ENCODE results near the gene MAP2K3. TPM values are rescaled to one million over a fixed set of nuclear protein-coding genes. Genes with fewer than 3 reads are reported as not detected.
A peak's percentile ranks its signal among the peaks of the same experiment; 100 is the strongest.

Gene MAP2K3
- total RNA-seq, 1 experiment from 2014 or later: 27.5 TPM

DNA sequence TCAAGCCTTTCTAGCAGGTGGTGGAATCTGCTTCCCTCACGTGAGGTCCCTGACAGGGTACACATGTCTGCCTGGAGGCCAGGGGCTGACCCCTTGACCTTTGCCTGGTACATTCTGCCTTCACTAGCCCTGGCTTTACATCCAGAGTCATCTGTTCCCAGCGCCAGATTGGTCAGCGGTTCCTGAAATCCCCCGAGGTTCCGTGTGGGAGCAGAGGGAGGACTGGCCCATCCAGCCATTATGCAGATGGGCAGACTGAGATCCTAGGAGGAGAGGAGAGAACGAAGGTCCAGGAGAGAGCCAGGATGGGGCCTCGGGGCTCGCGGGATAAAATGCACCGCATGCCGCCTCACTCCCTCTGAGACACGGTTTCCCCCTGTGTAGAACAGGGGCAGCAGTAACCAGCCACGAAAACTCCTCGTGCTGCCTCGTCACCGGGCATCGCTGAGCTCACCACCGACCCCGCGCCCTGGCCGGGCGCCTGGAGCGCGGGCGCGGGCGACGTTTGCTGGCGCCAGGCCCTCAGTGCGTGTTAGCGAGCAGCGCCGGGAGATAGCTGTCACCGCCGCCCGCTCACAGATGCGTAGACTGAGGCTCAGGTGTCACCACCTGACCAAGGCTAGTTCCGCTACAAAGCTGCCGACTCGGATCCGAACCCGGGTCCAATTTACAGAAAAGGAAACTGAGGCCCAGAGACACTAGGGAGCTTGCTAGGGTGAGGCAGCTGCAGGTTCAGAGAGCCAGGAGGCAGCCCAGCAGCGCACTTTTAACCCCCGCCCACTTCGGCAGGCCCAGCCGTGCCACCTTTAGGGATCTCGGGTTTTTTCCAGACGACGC lies 811 bp upstream of the MAP2K3 start:
- DNase-seq: peak; percentile 68
- peak overlapping the region; percentile 50 for H3K4me3 ChIP-seq (ENCODE audit: insufficient read depth, low read depth, low read length)
- no peaks in the 10 kb centered on the region; the same call in 1 of the 2 replicates for H3K36me3 ChIP-seq (replicated peaks; ENCODE audit: control insufficient read depth, insufficient read depth, low read length)
- peaks cover 8% of the 10 kb centered on the region for H3K27me3 ChIP-seq (ENCODE audit: control insufficient read depth, insufficient read depth, low read length)

DNA sequence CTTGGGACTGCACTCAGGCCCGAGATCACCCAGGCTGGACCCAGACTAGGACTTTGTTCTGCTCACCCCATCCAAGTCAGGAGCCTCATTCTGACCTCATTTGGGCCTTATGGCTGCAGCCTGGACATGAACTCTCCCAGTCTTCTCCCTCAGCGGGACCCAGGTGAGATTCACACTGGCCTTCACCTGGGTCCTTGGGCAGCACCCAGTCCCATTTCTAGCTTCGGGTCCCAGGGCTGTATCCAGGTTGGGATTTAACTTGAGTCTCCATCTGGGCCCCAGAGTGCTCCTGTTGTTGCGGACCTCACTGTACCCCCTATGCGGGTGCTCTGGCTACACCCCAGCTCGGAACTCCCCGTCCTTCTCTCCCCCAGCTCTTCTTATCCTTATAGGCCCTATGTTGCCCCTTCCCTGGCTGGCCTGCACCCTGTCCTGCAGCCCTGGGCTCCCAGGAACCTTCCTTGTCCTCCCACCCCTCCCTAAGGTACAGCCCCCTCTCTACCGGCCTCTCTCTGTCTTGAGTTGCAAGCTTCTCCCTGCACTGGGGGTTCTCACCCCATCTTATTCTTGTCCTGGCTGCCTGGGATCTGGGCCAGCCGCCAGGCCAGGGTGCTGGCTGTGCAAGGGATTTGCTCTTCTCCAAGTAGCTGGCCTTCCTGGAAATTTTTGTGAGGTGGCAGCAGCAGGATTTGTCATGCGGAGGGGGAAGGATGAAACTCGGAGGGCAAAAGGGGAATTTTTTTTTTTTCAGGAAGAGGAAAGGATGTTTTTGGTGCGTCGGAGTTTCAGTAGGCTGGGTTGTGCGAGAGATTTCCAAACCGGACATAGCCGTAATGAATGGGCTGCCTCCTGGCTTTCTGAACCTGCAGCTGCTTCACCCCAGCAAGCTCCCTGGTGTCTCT lies 904 bp downstream of the MAP2K3 start:
- Histone ChIP-seq H3K36me3 (replicated peaks; ENCODE audit: control insufficient read depth, insufficient read depth, low read length) (no peaks in the 10 kb centered on the region; the same call in 1 of the 2 replicates), H3K4me3 (ENCODE audit: insufficient read depth, low read depth, low read length) (peak overlapping the region; percentile 71), H3K27me3 (ENCODE audit: control insufficient read depth, insufficient read depth, low read length) (peaks cover 8% of the 10 kb centered on the region)
- peak; percentile 60 for DNase-seq

DNA sequence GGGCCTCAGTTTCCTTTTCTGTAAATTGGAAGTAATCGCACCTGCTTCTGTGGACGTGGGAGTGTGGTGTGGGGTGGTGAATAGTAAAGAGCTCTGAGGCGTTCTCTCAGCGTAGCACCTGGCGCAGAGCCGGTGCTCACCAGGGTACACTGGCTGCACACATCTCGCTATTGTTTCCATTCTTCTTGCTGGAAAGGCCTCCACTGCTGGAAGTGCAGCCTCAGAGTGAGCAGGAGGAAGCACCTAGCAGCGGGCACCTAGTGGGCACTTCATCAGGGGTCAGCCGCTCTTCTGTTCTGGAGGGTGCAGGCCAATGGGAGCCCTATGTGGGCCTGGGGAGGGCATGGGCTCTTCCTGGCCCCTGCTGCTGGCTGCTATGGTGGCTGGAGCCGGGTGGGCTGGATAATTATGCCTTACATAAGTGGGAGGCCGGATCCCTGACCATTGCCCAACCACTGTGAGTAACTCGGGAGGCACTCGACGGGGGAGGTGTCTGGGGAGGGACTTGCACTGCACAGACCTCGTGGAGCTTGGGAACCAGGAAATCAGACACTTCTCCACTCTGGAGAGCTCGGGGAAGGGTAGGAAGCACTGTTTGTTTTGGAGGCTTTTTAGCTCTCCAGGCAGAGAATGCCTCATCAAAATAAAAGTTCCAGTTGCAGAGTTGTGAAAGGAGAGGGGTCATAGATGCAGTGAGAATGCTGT lies 1.7 kb downstream of the MAP2K3 start:
- DNase-seq: peak; percentile 55
- peak overlapping the region; percentile 71 for H3K4me3 ChIP-seq (ENCODE audit: insufficient read depth, low read depth, low read length)
- H3K27me3 ChIP-seq (ENCODE audit: control insufficient read depth, insufficient read depth, low read length): peaks cover 8% of the 10 kb centered on the region
- H3K36me3 ChIP-seq (replicated peaks; ENCODE audit: control insufficient read depth, insufficient read depth, low read length): no peaks in the 10 kb centered on the region; the same call in 1 of the 2 replicates

DNA sequence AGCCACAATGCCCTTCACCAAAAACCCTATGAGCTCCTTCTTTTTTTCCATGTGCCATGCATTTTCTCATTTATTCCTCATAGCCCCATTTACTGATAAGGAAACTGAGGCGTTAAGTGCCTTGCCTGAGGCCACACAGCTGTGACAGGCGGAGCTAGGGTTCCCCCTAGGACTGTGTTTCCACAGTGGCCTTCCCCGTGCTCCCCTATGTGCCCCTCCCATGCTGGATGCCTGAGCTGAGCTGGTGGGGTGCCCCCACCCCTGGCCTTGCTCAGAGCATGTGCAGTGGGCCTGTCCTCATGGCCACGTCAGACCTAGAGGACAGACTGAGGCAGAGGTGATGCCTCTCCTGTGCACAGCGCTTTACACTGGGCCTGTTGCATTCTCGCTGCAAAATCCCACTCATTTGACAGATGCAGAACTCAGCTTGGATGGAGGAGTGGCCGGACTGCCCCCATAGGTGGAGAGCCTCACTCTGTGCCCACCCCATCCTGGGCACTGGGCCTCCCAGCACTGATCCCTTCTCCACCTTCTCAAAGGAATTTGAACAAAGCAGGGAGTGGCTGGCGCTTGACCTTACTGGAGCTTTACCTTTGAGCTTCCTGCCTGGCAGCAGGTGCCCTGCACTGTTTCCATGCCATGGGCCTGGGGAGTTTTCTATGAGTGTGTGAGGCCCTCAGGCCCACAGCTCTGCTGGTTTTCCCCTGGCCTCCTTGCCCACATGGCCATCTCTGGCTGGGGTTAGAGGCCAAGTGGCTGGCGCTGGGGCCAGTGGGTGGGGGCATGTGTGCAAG lies 2.6 kb downstream of the MAP2K3 start:
- no peaks in the 10 kb centered on the region; the same call in 1 of the 2 replicates for H3K36me3 ChIP-seq (replicated peaks; ENCODE audit: control insufficient read depth, insufficient read depth, low read length)
- DNase-seq: no peak
- H3K4me3 ChIP-seq (ENCODE audit: insufficient read depth, low read depth, low read length): no peak overlapping the region
- peaks cover 8% of the 10 kb centered on the region for H3K27me3 ChIP-seq (ENCODE audit: control insufficient read depth, insufficient read depth, low read length)

DNA sequence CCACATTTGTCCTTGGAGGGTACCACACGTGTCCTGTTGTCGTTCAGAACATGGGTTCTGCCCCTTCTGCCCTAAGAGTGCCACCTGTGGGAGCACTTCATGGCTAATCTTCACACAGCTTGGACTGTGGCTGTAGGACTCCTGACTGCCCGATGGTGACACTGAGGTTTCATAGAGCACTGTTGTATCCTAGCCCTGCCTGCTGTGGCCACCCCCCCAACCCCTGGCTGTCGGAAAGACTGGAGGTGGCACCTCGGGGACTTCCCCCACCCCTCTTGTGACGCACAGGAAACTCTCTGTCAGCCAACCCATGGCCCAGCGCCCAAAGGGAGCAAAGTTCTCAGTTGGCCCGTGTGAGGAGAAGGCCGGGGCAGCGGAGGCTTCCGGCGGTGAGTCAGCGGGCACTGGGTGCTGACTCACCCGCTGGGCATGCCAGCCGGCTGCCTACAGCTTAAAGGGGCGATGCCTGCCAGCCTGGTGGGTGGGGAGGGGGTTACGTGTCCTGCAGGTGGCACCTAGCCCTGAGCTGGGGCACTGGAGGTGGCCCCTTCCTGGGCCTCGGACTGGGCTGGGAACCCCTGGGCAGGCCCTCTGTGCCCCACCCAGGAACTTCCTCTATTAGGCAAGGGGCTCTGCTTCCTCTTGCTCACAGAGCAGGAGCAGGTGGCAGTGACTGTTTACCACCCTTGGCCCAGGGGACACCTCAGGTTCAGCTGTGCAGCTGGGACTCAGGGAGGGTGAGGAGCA lies 3.4 kb downstream of the MAP2K3 start:
- Histone ChIP-seq H3K36me3 (replicated peaks; ENCODE audit: control insufficient read depth, insufficient read depth, low read length) (no peaks in the 10 kb centered on the region; the same call in 1 of the 2 replicates), H3K27me3 (ENCODE audit: control insufficient read depth, insufficient read depth, low read length) (peaks cover 8% of the 10 kb centered on the region), H3K4me3 (ENCODE audit: insufficient read depth, low read depth, low read length) (no peak overlapping the region)
- peak; percentile 34 for DNase-seq

DNA sequence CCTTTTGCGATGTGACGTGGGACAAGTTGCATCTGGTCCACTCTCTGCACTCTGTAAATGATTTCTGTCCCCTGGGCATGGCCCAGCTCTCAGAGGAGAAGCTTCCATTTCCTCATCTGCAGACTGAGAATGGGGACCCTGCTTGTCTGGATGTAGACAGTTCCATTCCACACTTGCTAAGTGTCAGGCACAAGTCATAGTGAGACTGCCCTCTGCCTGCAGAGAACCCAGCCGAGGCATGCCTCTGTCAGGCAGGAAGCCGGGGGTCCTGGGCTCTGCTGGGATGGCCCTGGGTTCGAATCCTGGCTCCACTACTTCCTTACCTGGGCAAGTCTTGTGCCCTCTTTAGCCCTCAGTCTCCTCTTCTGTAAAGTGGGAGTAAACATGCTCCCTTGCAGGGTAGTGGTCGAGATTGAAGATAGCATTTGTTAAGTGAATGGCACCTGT lies 4.1 kb downstream of the MAP2K3 start:
- Histone ChIP-seq H3K4me3 (ENCODE audit: insufficient read depth, low read depth, low read length) (no peak overlapping the region), H3K27me3 (ENCODE audit: control insufficient read depth, insufficient read depth, low read length) (peaks cover 4% of the 10 kb centered on the region), H3K36me3 (replicated peaks; ENCODE audit: control insufficient read depth, insufficient read depth, low read length) (no peaks in the 10 kb centered on the region; the same call in 1 of the 2 replicates)
- no peak for DNase-seq

DNA sequence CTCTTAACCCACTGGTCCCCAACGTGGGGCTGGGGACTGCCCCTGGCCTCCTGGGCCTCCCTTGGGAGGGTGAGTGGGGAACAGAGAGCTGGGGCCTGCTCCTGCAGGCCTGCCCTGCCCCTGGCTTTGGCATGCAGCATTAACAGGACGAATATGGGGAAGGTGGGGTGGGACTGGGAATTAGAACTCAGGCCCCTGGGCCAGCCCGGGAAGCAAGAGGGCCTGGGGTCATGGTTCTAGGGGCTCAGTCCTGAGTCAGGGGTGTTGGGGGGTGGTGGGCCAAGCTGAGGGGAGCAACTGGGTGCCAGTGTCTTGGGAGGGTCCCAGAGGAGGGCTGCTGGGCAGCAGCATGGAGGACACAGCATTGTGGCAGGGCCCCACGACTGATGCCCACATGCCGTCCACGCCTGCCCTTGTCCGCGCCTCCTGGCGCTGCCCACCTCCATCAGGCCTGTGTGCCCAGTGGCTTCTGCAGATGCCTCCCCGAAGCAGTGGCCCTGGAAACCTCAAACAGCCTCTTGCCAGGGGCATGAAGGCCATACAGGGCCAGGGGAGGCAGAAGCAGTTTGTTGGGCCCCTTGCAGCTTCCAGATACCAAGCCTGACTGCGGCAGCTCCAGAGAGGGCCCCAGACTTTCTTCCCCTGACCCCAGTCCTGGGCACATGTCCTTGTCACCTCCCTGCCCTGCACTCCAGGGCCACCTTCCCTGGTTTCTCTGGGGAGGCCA lies 4.8 kb downstream of the MAP2K3 start:
- H3K4me3 ChIP-seq (ENCODE audit: insufficient read depth, low read depth, low read length): no peak overlapping the region
- peak; percentile 27 for DNase-seq
- no peaks in the 10 kb centered on the region; the same call in 1 of the 2 replicates for H3K36me3 ChIP-seq (replicated peaks; ENCODE audit: control insufficient read depth, insufficient read depth, low read length)
- H3K27me3 ChIP-seq (ENCODE audit: control insufficient read depth, insufficient read depth, low read length): no peaks in the 10 kb centered on the region

DNA sequence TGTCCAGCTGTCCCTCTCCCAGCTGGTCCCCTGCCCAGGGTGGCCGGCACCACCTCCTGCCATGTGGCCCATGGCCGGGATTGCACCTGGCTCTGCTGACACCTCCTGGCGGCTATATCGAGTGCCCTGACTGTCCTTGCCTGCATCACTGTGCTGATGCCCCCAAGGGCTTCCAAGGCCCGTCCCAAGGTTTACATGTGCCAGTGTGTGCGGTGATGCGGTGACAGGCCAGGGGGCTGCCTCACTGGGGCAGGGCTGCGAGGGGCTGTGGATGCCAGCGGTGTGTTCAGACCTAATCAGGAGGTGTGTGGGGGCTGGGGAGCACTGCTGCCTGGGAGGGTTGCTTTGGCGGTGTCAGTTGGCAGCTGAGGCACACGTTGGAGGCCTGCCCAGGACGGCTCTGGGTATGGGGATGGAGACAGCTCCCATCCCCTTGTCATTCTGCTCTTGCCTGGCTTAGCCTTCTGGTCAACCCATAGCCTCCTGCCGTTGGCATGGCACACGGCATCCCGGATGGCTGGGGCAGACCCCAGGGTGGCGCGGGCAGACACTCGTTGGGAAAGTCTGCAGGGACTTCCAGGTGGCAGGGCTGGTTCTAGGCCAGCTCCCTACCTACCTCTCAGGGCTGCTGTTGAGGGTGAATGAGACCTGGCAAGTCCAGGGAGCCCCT lies 5.5 kb downstream of the MAP2K3 start:
- peak; percentile 70 for DNase-seq
- no peaks in the 10 kb centered on the region for H3K27me3 ChIP-seq (ENCODE audit: control insufficient read depth, insufficient read depth, low read length)
- H3K4me3 ChIP-seq (ENCODE audit: insufficient read depth, low read depth, low read length): no peak overlapping the region
- no peaks in the 10 kb centered on the region; the same call in 1 of the 2 replicates for H3K36me3 ChIP-seq (replicated peaks; ENCODE audit: control insufficient read depth, insufficient read depth, low read length)

DNA sequence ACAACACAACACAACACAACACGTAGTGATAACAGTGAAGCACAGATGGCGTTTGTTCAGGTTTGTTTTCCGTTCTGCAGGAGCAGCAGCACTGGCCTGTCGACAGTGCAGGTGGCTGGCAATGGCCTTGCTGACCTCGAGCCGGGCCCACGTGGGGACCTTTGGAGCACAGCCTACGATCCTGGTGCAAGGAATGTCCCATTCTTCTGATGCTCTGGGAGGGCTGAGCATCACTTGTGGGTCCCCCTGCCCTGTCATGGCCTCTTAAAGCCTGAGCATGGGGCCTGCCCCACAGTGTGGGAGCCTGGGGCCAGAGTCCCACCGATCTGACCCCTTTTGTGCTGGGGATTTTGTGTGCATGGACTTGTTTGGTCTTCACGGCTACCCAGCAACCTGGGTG lies 6.8 kb downstream of the MAP2K3 start:
- Histone ChIP-seq H3K36me3 (replicated peaks; ENCODE audit: control insufficient read depth, insufficient read depth, low read length) (no peaks in the 10 kb centered on the region; the same call in 1 of the 2 replicates), H3K27me3 (ENCODE audit: control insufficient read depth, insufficient read depth, low read length) (no peaks in the 10 kb centered on the region), H3K4me3 (ENCODE audit: insufficient read depth, low read depth, low read length) (no peak overlapping the region)
- peak; percentile 37 for DNase-seq

DNA sequence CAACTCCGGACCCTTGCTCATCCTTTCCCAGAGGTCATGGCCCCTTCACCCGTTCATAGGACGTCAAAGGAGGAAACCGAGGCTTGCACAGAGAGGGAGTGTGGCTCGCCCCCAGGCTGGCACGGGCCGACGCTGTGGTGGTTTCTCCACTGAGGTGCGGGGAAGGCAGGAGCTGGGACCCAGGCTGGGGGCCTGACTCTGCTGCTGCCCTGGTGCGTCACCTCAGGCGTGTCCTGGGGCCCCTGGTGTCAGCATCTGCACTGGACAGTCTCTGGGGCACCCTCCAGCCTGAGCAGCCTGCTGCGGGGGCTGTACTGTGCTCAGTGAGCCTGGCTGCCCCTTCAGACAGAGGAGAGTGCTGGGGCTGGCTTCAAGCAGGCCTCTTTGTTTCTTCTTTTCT lies 7.4 kb downstream of the MAP2K3 start:
- no peak overlapping the region for H3K4me3 ChIP-seq (ENCODE audit: insufficient read depth, low read depth, low read length)
- no peaks in the 10 kb centered on the region for H3K27me3 ChIP-seq (ENCODE audit: control insufficient read depth, insufficient read depth, low read length)
- peak; percentile 40 for DNase-seq
- no peaks in the 10 kb centered on the region; the same call in 1 of the 2 replicates for H3K36me3 ChIP-seq (replicated peaks; ENCODE audit: control insufficient read depth, insufficient read depth, low read length)

DNA sequence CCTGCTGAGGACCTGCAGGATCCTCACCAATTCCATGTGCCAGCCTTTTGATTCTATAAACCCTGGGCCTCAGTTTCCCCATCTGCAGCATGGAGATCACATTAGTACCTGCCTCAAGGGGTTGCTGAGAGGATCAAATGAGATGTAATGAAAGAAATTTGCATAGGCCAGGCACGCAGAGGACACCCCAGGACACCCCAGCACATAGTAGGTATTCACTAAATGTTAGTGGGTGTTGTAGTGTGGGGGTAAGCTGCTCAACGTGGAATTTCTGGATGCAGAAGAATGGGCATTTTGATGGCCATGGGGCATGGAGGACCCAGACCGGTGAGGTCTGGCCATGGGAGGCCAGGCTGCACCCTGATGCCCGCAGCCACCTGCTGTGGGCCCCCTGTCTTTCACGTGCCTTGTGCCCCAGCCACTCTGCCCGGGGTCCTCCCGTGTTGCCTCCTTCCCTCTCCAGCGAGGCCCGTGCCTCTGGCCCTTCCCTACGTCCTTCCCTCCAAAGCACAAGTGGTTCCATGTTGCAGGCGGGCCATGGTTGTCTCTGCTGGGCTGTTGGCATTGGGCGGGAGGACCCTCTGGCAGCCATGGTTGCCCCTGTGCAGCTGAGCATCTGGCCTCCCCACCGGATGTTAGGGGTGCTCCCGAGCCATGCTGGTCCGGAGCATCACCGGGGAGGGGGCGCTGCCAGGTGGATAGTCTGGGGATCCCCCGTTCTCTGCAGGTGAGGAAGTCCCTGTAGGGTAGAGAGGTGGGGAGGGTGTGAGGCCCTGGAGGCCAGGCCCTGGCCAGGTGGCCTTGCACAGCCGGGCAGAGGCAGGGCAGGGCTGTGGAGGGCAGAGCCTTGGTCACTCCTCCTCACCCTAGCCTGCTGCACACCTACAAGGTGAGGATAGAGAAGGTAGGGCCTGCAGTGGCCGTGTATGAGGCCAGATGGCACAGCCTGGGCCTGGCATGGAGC lies 8.6 kb downstream of the MAP2K3 start:
- DNase-seq: peak; percentile 43
- H3K27me3 ChIP-seq (ENCODE audit: control insufficient read depth, insufficient read depth, low read length): no peaks in the 10 kb centered on the region
- no peaks in the 10 kb centered on the region; the same call in 1 of the 2 replicates for H3K36me3 ChIP-seq (replicated peaks; ENCODE audit: control insufficient read depth, insufficient read depth, low read length)
- no peak overlapping the region for H3K4me3 ChIP-seq (ENCODE audit: insufficient read depth, low read depth, low read length)
